Kidney epithelial cell (primary cell): ENCODE measurements around the gene CAVIN2. TPM values are rescaled to one million over a fixed set of nuclear protein-coding genes. Genes with fewer than 3 reads are reported as not detected.

Source experiments
- DNase-seq: peaks from one replicate; pipeline ENCODE4 v3.0.0-alpha.2; 2010; ENCODE audit warnings: low read depth
- H3K27me3 ChIP-seq: 2 replicates; pipeline ENCODE4 v1.6.0; 2011; ENCODE audit warnings: low read length; ENCODE audit not compliant: control insufficient read depth, insufficient read depth
- H3K36me3 ChIP-seq: 2 replicates; pipeline ENCODE4 v1.5.1; 2011; ENCODE audit warnings: low read length; ENCODE audit not compliant: control insufficient read depth, insufficient read depth
- H3K4me3 ChIP-seq: 2 replicates; pipeline ENCODE4 v1.5.1; 2011; ENCODE audit warnings: low read depth, mild to moderate bottlenecking, control low read depth, low read length
- total RNA-seq: library from RNA; depleted of rRNA; stranded (reverse); fragments of >200 nt; gene quantifications from 2 replicates; pipeline ENCODE4 v1.2.3, GENCODE V29; 2015
- TF ChIP-seq, protein P1 (sequence below): IDR thresholded peaks from 2 replicates; pipeline ENCODE4 v1.5.1; 2011; ENCODE audit warnings: mild to moderate bottlenecking, moderate library complexity, low read length, control low read depth, inconsistent platforms; ENCODE audit not compliant: insufficient read depth, poor library complexity, severe bottlenecking

CAVIN2 gene
- total RNA-seq, 1 donor from 2014 or later, result 0.21 TPM

DNA sequence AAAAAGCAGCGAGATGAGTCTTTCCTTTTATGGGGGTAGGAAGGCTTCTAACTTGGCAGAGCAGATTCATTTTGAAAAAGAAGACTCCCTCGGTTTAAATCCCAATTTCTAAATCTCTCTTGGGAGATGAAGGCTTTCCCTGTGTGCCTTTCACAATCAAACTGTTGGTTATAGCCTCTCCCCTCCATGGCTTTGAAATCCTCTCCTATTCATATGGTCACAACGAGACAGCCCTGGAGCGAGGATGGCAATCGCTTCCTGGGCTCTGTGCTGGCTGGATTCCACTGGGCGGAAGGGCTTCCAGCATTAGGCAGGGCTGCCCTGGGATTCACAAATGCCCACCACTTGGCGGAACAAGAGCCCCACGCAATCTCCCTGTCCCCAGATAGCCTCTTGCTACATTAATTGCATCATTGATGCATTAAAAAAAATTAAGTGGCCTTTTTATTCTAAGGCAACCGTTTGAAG lies 1.6 kb downstream of the CAVIN2 start:
- Histone ChIP-seq H3K36me3 (no peaks in the 10 kb centered on the region), H3K27me3 (no peaks in the 10 kb centered on the region), H3K4me3 (no peak overlapping the region)
- TF ChIP-seq, protein P1, sequence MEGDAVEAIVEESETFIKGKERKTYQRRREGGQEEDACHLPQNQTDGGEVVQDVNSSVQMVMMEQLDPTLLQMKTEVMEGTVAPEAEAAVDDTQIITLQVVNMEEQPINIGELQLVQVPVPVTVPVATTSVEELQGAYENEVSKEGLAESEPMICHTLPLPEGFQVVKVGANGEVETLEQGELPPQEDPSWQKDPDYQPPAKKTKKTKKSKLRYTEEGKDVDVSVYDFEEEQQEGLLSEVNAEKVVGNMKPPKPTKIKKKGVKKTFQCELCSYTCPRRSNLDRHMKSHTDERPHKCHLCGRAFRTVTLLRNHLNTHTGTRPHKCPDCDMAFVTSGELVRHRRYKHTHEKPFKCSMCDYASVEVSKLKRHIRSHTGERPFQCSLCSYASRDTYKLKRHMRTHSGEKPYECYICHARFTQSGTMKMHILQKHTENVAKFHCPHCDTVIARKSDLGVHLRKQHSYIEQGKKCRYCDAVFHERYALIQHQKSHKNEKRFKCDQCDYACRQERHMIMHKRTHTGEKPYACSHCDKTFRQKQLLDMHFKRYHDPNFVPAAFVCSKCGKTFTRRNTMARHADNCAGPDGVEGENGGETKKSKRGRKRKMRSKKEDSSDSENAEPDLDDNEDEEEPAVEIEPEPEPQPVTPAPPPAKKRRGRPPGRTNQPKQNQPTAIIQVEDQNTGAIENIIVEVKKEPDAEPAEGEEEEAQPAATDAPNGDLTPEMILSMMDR, result no peak
- no peak for DNase-seq

DNA sequence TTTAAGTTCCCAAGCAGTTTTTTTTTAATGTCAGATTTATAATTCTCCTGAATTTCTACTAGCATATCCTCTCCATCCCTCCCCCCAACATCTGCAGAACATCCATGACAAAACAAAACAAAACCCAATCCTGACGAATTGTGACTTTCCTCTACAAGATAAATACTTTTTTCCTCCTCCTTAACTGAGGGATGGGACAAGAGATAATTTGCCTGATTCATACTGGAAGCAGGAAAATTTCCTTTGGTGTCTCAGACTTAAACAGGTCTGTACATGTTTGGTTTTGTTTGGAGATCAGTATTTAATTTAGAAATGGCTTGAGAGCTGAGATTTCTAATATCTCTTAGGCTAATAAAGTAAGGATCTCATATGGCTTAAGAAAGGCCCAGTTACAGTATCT lies 2.2 kb downstream of the CAVIN2 start:
- Histone ChIP-seq H3K4me3 (no peak overlapping the region), H3K36me3 (no peaks in the 10 kb centered on the region), H3K27me3 (no peaks in the 10 kb centered on the region)
- DNase-seq, result no peak
- TF ChIP-seq, protein P1, result no peak

DNA sequence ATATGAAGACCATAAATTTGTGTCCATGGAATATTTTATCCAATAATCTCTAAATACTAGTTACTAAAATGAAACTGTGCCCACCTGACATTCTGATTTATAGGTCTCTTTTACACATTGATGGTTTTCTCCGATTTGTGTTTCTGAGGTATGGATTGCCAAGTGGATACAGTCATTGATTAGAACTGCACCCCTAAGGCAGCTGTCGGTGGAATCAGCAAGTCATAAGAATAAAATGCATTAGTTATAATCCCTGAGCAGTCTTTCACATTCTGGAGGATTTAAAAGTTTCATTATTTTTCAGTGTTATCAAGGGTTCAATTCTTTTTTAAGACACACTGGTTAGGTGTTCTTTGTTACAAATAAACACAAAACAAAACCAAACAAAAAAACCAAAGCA lies 6.0 kb downstream of the CAVIN2 start:
- no peak overlapping the region for H3K4me3 ChIP-seq
- H3K36me3 ChIP-seq, result no peaks in the 10 kb centered on the region
- DNase-seq, result no peak
- H3K27me3 ChIP-seq, result no peaks in the 10 kb centered on the region
- TF ChIP-seq, protein P1, result no peak

DNA sequence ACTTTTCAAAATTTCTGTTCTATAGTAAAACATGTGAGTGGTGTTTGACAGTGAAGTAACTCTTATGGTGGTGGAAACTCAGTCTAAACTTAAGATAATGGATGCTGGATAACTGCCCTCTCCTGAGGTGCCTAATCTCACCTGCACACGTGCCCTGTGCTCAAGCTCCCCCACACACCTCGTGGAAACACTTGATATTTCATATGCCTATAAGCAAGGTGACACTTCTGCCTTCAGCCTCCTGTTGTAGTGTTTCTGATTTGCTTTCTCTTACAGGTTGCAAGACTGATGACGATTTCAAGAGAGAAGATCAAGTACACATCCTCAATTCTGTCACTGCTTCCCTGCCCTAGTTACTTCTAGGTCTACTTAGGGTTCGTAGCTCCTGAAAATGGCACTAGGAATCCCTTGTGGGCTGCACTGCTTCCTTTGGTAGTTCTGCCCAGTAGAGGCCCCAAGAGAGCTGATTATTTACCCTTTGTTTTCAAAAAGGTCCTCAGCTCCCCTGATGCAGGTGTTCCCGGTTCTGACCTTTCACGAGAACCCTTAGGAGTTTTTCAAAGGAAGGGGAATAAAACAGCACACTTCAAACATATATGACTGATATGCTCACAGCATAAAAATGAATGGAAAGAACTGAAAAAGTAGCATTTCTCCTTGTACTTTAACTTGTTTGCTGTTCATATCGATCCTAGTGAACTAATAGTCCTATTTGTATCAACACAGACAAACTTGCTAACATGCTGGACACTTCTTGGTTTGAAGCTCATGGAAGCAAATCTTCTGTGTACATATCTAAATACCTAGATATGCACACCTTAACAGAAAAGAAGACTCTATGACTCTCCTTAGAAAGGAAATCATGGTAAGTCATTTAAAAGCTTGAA lies 6.7 kb downstream of the CAVIN2 start:
- DNase-seq, result no peak
- Histone ChIP-seq H3K4me3 (no peak overlapping the region), H3K27me3 (no peaks in the 10 kb centered on the region), H3K36me3 (no peaks in the 10 kb centered on the region)
- TF ChIP-seq, protein P1, result no peak

DNA sequence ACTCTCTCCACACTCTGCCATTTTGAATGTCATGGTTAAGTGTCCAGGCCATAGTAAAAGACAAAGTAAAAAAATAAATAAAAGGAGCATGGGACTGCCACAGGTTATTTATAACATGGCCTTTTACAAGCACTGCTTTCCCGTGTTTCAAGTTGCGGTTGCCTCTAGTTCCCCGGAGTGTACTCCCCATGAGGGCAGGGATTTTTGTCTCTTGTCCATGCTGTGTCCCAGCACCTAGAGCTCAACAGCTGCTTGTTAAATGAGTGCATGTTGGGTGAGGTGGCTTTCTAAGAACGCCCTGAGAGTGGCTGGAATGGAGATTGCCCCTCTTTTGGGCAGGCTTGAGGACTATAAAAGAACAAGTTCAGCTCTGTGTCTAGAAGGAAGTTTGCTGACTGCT lies 8.4 kb downstream of the CAVIN2 start:
- H3K36me3 ChIP-seq, result no peaks in the 10 kb centered on the region
- no peak for DNase-seq
- no peak overlapping the region for H3K4me3 ChIP-seq
- TF ChIP-seq, protein P1, result no peak
- no peaks in the 10 kb centered on the region for H3K27me3 ChIP-seq
